ENCODE results near the gene ANKFN1. TPM values are rescaled to one million over a fixed set of nuclear protein-coding genes. Genes with fewer than 3 reads are reported as not detected.

The ANKFN1 gene
- total and polyA plus RNA-seq, 2 of the 13 experiments (the other 11 are each of a cell fraction or from before 2014, with no cell fraction given), result not detected

- DNase-seq (ENCODE audit: low spot score), result no peak
- CTCF ChIA-PET (ENCODE audit: low intra/inter-chr PET ratio, low total read pairs), result no interaction called here
- TF ChIP-seq CEBPB (IDR thresholded peaks at IDR 0.05; ENCODE audit: borderline replicate concordance, low read depth, low read length) (no peak), EED (CRISPR knock-in tag; IDR thresholded peaks at IDR 0.05) (no peak), ATF7 (IDR thresholded peaks at IDR 0.05) (peak; percentile 14; the same call in 1 of the 2 replicates), ATF7 (CRISPR knock-in tag; IDR thresholded peaks at IDR 0.05) (no peak)
- intact Hi-C loops (cut with micrococcal nuclease; ENCODE audit: unreplicated experiment), result no loop called here
- BruUV-seq (replicated peaks), result no TSS peak
- no peaks in the 10 kb centered on the region for H3K9me3 ChIP-seq (ENCODE audit: low read length)
- H3K36me3 ChIP-seq (replicated peaks in 1 of 2; ENCODE audit: control insufficient read depth in 1 of 2, insufficient read depth in 2 of 2, low read length in 2 of 2), result no peaks in the 10 kb centered on the region
- WGBS (ENCODE audit: low lambda C conversion rate), result 13% methylated on average over 8 of the region's 8 CpGs
- H3K4me1 ChIP-seq (ENCODE audit: insufficient read depth, low read length), result no peaks in the 10 kb centered on the region
- ATAC-seq, result no peak
- no peaks in the 10 kb centered on the region for H4K20me1 ChIP-seq (ENCODE audit: insufficient read depth, low read length)
- in situ Hi-C loops (cut with HindIII; ENCODE audit: extremely low pct_ligation_motif_present, low pct_unique_long_range_greater_than_20kb), result no loop called here
- H3K4me2 ChIP-seq (ENCODE audit: low read depth, low read length), result no peak overlapping the region
- H3K27ac ChIP-seq (ENCODE audit: extremely low read length, insufficient read depth, low read length), result no peak overlapping the region
- no peak overlapping the region for H2AFZ ChIP-seq (ENCODE audit: low read length)
- no peak for FAIRE-seq
- no peaks in the 10 kb centered on the region for H3K27me3 ChIP-seq (ENCODE audit: control insufficient read depth in 1 of 2, insufficient read depth in 2 of 2, low read length in 2 of 2)
- no peak overlapping the region for H3K9ac ChIP-seq (ENCODE audit: insufficient read depth, low read depth, low read length)
- H3K79me2 ChIP-seq (ENCODE audit: insufficient read depth, low read length), result no peaks in the 10 kb centered on the region
- POLR2A ChIA-PET, result no interaction called here
- H3K4me3 ChIP-seq (replicated peaks in 1 of 3; ENCODE audit: insufficient read depth in 1 of 3, low read depth in 2 of 3, low read length in 3 of 3), result no peak overlapping the region
These were observed 156.6 kb downstream of the ANKFN1 start for GRCh38 chr17:56309897-56310296.

- DNase-seq (ENCODE audit: low spot score) (no peak), FAIRE-seq (no peak), ATAC-seq (no peak)
- in situ Hi-C loops (cut with HindIII; ENCODE audit: extremely low pct_ligation_motif_present, low pct_unique_long_range_greater_than_20kb) (no loop called here), intact Hi-C loops (cut with micrococcal nuclease; ENCODE audit: unreplicated experiment) (no loop called here)
- POLR2A ChIA-PET, result no interaction called here
- no TSS peak for BruUV-seq (replicated peaks)
- Histone ChIP-seq H2AFZ (ENCODE audit: low read length) (no peak overlapping the region), H3K27ac (ENCODE audit: extremely low read length, insufficient read depth, low read length) (no peak overlapping the region), H3K79me2 (ENCODE audit: insufficient read depth, low read length) (no peaks in the 10 kb centered on the region), H3K4me3 (replicated peaks in 1 of 3; ENCODE audit: insufficient read depth in 1 of 3, low read depth in 2 of 3, low read length in 3 of 3) (no peak overlapping the region), H4K20me1 (ENCODE audit: insufficient read depth, low read length) (no peaks in the 10 kb centered on the region), H3K4me1 (ENCODE audit: insufficient read depth, low read length) (no peaks in the 10 kb centered on the region), H3K27me3 (ENCODE audit: control insufficient read depth in 1 of 2, insufficient read depth in 2 of 2, low read length in 2 of 2) (no peaks in the 10 kb centered on the region), H3K9me3 (ENCODE audit: low read length) (no peaks in the 10 kb centered on the region), H3K9ac (ENCODE audit: insufficient read depth, low read depth, low read length) (no peak overlapping the region), H3K36me3 (replicated peaks in 1 of 2; ENCODE audit: control insufficient read depth in 1 of 2, insufficient read depth in 2 of 2, low read length in 2 of 2) (no peaks in the 10 kb centered on the region), H3K4me2 (ENCODE audit: low read depth, low read length) (no peak overlapping the region)
- WGBS (ENCODE audit: low lambda C conversion rate), result 4% methylated on average over 5 of the region's 5 CpGs
- CTCF ChIA-PET (ENCODE audit: low intra/inter-chr PET ratio, low total read pairs), result no interaction called here
- TF ChIP-seq SNAPC2 (CRISPR knock-in tag; IDR thresholded peaks at IDR 0.05), result no peak
- peak; percentile 98 for TF ChIP-seq CREB1 (IDR thresholded peaks at IDR 0.05)
- TF ChIP-seq CREB1 (CRISPR knock-in tag; IDR thresholded peaks at IDR 0.05), result no peak
- no peak for TF ChIP-seq HMG20B (CRISPR knock-in tag; conservative IDR thresholded peaks at IDR 0.05)
- TF ChIP-seq ATF7 (IDR thresholded peaks at IDR 0.05), result peak; percentile 99
- TF ChIP-seq ATF7 (CRISPR knock-in tag; IDR thresholded peaks at IDR 0.05), result no peak
- TF ChIP-seq SNAI1 (CRISPR knock-in tag; IDR thresholded peaks at IDR 0.05; ENCODE audit: borderline replicate concordance), result no peak
- TF ChIP-seq AKNA (CRISPR knock-in tag; IDR thresholded peaks at IDR 0.05; ENCODE audit: borderline replicate concordance), result no peak
These were observed 157.5 kb downstream of the ANKFN1 start for GRCh38 chr17:56310782-56311181.

Measured in HepG2 (cell line).